Fibroblast of the aortic adventitia (primary cell): ENCODE results near the gene FRS2. TPM values are rescaled to one million over a fixed set of nuclear protein-coding genes. Genes with fewer than 3 reads are reported as not detected.

Source experiments
- DNase-seq: peaks from one replicate; pipeline ENCODE4 v3.0.0-alpha.2; 2010; ENCODE audit warnings: low read depth
- H3K4me3 ChIP-seq: 2 replicates; pipeline ENCODE4 v1.5.1; 2011; ENCODE audit warnings: low read depth, mild to moderate bottlenecking, control low read depth, low read length, moderate library complexity
- CTCF ChIP-seq: IDR thresholded peaks from 2 replicates; pipeline ENCODE4 v1.5.1; 2011; ENCODE audit warnings: mild to moderate bottlenecking, low read length, control low read depth, inconsistent platforms; ENCODE audit not compliant: insufficient read depth
- total RNA-seq: library from RNA; depleted of rRNA; stranded (reverse); fragments of >200 nt; gene quantifications from 2 replicates; pipeline ENCODE4 v1.2.3, GENCODE V29; 2012; ENCODE audit warnings: low replicate concordance

The FRS2 gene
- total RNA-seq, 1 donor: 67.0 TPM

GRCh38 chr12:69523433-69524330, 53.5 kb downstream of the FRS2 start:
- no peak for DNase-seq
- no peak for TF ChIP-seq CTCF
- no peak overlapping the region for H3K4me3 ChIP-seq

DNA sequence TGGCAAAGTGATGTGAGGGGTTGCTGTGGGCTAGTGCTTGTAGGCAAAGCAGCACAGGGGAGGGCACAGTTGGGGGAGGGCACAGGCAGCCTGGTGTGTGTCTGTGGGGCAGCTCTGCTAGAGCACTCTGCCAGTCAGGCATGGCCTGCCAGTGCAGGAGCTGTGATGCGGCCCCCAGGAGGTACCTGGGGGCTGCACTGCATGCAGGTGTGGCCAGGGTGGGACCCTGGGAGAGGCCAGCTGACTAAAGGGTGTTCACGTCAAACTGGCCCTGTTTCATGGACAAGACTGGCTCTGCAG, 54.1 kb downstream of the FRS2 start:
- no peak for TF ChIP-seq CTCF
- no peak overlapping the region for H3K4me3 ChIP-seq
- DNase-seq: no peak

DNA sequence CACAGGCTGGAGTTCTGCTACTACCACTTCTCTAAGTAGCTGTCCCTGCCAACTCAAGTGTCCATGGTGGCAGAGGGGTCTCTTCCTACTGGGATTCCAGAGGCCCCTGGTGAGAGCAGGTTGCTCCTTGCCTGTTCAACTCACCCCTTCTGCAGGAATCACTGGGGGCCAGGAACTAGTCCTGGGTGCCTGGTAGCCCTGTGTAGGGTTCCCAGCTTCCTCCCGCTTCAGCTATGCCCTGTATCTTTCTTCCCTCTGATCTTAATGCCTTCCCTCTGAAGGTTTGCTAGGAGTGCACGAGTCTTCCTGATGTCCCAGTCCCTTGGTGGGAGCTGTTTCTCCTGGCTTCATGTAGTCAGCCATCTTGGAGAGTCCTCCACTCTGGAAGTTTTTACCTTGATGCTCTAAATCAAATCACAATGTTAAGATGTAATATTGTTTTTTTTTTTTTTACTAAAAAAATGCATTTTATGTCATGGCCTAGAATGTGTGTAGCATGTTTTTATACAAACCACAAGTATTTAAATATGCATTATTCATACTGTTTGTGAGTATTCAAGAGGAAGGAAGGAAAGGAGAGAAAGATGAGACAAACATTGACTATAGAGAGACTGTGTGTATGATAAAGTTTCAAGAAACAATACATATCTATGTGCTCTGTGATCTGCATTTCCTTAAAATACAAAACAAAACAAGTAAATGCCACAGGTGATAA, 54.7 kb downstream of the FRS2 start:
- DNase-seq: no peak
- no peak for TF ChIP-seq CTCF
- H3K4me3 ChIP-seq: no peak overlapping the region

GRCh38 chr12:69527506-69528272, 57.5 kb downstream of the FRS2 start:
- no peak for TF ChIP-seq CTCF
- peak; percentile 90 for DNase-seq
- no peak overlapping the region for H3K4me3 ChIP-seq

DNA sequence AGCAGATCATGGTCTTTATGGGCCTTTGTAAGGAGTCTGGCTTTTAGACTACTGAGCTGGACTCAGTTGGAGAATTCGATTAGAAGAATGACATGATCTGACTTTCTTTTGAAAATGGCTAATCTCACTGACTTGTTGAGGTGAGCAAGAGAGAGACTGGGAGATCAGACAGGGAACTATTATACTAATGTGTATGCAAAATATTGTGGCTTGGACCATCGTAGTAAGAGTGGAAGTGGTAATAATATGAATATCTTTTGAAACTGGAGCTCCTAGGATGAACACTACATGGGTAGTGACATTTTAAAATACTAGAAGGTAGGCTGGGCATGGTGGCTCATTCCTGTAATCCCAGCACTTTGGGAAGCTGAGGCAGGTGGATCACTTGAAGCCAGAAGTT, 58.8 kb downstream of the FRS2 start:
- DNase-seq: no peak
- no peak overlapping the region for H3K4me3 ChIP-seq
- TF ChIP-seq CTCF: no peak

- no peak for TF ChIP-seq CTCF
- no peak overlapping the region for H3K4me3 ChIP-seq
Measured at GRCh38 chr12:69533844-69534243, 63.7 kb downstream of the FRS2 start.

More at GRCh38 chr12:69533844-69534243, 63.7 kb downstream of the FRS2 start:
- no peak for DNase-seq
